ENCODE data around the gene FAM209B.

- TF ChIP-seq CTCF (IDR thresholded peaks at IDR 0.05) (no peak), POLR2A (IDR thresholded peaks at IDR 0.05) (no peak)
Measured at GRCh38 chr20:56554869-56555268, 21.8 kb downstream of the FAM209B start.

All from transverse colon (tissue), 3 donors.